ENCODE measurements around the gene PCBP2.
"Not testable (repeated sequence)": the region's sequence is repeated elsewhere in the genome, so short reads cannot be mapped to it uniquely, and the experiment has no call there.

The PCBP2 gene

GRCh38 chr12:53474077-53474476 lies 22.2 kb downstream of the PCBP2 start:
- no peak for DNase-seq

GRCh38 chr12:53474819-53475218 lies 22.9 kb downstream of the PCBP2 start:
- DNase-seq, result no peak

- peak in 2 of 3 experiments; percentile 18 to 39 for DNase-seq
Measured at GRCh38 chr12:53476769-53477209, 24.9 kb downstream of the PCBP2 start.

- no peak for DNase-seq
Measured at GRCh38 chr12:53478865-53479264, 27.0 kb downstream of the PCBP2 start.

DNA sequence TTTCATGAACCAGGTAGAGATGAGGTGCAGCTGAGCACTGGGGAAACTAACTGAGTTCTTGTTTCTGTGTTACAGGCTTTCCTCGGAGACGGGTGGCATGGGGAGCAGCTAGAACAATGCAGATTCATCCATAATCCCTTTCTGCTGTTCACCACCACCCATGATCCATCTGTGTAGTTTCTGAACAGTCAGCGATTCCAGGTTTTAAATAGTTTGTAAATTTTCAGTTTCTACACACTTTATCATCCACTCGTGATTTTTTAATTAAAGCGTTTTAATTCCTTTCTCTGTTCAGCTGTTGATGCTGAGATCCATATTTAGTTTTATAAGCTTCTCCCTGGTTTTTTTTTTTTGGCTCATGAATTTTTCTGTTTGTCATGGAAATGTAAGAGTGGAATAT lies 27.4 kb downstream of the PCBP2 start:
- DNase-seq, result no peak

DNA sequence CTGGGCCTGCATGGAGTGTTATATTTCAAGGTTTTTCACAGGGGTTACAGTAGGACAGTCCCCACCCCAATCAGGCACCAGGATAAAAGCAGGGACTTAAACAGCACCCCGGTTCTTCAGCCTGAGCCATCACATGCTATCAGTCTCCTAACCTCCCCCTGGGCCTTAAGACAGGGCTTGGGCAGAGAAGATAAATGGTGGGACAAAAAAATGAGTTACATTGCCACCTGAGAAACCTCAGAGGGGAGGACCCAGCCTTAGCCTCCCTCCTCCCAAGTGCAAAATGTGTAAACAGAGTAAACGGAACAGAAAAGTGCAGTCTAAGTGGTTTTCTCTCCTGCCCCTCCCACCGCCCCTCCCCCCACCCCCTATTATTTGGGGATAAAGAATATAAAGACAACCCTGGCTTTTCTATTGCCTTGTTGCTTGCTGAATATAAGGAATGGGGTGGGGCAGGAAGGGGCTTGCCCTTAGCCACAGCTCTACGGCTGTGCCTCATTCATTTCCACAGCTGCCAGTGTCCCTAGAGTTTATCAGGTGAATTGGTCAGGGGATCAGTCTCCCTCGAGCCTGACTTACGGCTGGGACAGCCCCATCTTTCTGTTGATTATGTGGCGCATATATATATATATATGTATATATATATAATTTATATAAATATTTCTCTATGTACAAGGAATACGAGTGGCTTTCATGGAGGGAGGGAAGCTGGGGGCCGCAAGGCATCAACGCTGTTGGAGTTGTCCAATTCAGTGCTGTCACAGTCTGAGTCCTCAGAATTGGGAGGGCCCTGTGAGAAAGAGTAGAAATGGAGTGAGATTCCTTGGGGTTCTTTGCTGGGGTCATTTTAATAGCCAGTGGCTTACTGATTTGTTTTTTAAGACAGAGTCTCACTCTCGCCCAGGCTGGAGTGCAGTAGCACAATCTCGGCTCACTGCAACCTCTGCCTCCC lies 28.9 kb downstream of the PCBP2 start:
- DNase-seq, result no peak

DNA sequence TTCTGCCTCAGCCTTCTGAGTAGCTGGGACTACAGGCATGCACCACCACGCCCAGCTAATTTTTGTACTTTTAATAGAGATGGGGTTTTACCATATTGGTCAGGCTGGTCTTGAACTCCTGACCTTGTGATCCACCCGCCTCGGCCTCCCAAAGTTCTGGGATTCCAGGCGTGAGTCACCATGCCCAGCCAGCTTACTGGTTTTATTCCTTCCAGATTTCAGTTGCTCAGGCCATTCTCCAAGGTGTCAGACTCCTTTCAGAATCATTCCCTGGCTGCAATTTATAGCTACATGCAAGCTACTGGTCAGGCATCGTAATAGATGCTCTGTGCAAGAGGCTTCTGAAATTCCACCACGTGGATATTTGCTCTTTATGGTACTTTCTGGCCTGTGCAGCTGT lies 29.6 kb downstream of the PCBP2 start:
- not testable (repeated sequence) for DNase-seq

DNA sequence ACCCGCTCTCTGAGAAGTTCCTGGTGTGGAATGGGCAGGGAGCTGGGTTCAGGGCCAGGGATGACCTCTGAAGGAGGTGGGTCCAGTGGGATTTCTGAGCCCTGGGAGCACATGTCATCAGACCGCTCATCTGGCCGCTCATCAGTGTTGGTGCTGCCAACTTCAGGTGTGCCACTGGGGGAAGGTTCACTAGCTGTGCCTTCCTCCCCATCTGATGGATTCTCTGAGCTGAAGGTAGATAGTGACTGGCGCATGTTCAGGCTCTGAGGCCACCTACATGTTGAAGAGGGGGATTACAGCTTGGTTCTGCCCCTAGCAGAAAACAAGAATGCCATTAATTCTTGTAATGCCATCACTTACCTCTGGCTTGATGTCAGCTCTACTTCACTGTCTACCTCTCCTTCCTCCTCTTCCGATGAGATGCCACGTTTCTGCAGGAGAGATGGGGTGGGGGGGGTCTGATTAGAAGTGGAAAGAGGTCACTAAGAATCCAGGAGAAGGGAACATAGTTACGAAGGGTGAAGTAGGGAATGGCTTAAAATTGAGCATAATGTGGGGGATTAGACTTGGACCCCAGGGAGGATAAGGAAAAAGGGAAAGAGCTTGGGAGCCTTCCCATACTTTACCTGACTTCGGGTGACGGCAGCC lies 30.2 kb downstream of the PCBP2 start:
- peak in 1 of 3 experiments; percentile 19 for DNase-seq

GRCh38 chr12:53482626-53483168 lies 30.8 kb downstream of the PCBP2 start:
- no peak for DNase-seq

DNA sequence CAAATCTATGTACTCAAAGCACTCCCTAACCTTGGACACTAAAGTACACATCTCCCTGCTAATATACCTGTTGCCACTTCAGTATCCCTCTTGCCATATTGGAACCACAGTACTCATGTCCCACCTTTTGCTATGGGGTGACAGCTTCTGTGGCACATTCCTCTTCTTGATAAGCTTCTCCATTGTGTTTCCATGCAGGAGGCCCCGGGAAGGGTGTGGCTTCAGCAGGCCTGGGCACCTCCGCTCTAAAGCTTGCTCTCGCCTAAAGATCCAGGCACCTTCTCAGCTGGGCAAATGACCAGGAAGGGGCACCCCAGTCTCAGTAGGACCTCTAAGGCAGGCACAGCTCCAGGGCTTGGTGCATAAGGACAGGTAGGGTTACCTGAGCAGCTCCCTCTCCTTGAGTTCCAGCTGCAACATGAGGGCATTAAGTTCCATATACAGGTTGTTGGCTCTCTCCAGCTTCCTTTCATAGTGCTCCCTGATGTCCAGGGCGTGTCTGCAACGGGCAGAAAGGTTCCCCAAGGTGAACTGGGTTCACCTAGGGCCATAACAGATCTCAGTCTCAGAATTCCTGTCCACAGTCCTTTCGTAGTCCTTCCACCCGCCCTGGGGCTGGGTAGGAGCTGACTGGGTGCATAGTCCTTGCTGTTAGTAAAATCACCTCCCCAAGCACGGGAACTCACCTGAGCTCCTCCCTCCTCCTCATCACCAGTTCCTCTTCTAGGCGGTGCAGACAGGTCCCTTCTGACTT lies 31.5 kb downstream of the PCBP2 start:
- DNase-seq, result no peak

DNA sequence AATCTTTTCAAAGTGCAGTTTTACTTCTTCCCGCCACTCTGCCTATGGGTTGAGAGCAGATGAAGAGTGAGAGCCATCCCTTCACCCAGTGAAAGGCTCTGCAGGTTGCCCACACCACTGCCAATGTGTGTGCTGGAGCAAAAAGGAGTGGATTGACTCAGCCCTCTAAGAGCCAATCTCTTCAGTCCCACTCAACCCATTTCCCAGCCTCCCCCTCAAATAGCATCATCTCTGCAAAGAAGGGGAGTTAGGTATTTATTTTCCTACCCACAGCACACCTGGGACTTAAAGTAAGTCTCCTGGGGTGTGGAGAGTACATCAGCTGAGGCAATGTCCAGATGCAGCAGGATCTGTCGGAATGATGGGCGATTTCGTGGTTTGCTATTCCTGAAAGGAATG lies 32.1 kb downstream of the PCBP2 start:
- DNase-seq, result no peak

- DNase-seq, result no peak
Measured at GRCh38 chr12:53484686-53485575, 33.0 kb downstream of the PCBP2 start.

DNA sequence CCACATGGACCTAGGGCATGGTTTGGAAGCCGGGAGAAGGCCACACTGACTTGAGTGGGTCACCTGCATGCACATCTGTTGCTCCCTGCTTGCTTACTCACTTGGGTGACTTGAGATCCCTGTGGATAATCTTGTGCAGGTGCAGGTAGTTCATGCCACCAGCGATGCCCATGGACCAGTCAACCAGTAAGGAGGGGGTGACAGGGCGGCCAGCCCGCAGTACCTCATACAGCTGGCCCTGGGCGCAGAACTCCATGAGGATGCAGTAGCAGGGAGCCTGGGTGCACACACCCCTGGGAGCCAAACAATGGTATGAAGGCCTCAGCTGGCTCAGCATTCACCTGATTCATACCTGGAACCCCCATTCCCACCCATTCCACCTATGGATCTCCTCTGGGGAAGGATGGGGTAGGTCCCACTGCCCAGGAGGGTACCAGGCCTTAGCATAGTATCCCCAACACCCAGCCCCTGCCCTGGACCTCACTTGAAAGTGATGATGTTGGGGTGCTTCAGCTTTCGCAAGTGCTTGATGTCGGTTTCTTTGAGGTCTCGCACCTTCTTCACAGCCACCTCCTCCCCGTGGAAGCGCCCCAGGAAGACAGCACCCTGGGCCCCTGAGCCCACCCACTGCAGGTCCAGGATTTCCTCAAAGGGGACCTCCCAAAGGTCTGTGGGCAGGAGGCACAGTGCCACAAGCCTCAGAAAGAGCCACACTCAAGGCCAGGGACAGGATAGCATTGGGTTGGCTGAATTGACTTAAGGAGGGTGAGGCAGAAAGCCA lies 34.2 kb downstream of the PCBP2 start:
- no peak for DNase-seq

DNA sequence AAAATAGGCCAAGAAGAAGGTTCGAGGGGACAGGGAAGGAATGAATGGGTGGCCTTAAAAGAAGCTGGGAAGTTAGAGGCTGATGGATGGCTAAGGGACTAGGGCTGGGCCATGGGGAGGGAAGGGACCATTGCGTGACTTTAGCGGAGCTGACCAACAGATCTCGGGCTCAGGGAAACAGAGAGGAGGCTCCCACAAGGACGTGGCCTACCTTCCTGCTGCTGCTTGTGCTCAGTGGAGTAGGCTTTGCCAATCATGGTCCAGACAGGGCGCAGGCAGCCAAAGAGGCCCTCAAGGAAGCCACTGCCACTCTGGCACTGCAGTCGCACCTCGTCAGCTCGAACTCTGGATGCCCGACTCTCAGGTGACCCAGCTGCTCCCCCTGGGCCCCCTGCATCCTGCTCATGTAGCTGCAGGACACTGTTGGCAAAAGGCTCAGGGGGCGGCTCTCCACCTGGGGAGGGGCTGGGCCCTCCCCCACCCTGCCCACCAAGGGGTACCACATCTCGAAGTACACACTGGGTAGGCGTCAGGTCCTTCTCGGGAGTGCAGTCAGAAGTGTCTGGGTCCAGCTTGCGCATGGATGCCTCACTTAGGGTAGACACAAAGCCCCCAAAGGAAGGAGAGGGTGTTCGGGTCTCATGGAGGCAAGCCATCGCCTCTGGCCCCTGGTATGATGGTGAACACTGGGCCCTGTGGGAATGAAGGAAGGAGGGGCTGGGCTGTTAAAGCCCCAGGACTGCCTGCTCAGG lies 35.0 kb downstream of the PCBP2 start:
- DNase-seq, result no peak

- no peak for DNase-seq
Measured at GRCh38 chr12:53489242-53489864, 37.5 kb downstream of the PCBP2 start.

- DNase-seq, result peak; percentile 27 to 66 (median 55)
Measured at GRCh38 chr12:53492188-53492587, 40.3 kb downstream of the PCBP2 start.

GRCh38 chr12:53492830-53493609 lies 41.1 kb downstream of the PCBP2 start:
- DNase-seq, result peak; percentile 93 to 97 (median 95)

DNA sequence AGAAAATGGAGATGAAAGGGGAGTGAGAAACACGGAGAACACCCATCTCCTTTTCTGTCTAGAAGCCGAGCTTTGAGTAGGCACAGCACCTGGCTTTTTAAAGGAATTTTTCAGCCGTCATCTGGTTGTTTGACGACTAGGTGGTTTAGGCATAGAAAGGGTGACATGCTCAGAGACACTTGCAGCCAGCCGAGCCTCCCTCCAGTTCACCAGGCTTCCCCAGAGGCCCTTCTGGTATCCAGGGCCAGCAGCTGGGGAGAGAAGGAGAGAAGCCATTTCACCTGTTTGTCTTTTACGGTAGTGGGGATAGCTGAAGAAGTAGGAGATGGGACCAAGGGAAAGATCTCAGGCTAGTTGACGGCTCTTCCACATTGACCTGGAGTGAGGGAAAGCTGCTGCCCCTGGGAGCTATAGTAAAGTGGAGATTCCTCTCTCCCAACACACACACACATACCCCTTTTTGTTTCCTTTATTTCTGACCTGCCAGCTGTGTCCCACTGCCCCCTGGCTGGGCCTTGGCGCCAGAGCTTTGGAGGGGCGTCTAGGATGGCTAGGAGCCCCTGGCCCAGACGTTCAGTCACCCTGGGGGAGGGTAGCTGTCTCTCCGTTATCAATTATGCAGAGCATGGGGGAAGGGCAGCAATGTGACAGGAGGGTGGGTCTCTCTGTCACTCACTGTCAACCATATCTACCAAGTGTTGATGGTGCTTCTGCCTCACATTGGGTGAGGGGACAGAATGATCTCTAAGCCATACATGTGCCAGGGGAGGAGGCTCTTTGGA lies 41.9 kb downstream of the PCBP2 start:
- peak; percentile 35 to 58 (median 39) for DNase-seq
